Panc1 (cell line): ENCODE measurements around the gene KCNQ4. TPM values are rescaled to one million over a fixed set of nuclear protein-coding genes. Genes with fewer than 3 reads are reported as not detected.

Experiments used
- ATAC-seq: fragments of 200-7000 bp; cut with Tn5 transposase; 2 replicates; pipeline ENCODE4 v1.9.1; 2020; ENCODE audit warnings: mild to moderate bottlenecking, moderate library complexity
- BruUV-seq: library from RNA; stranded (reverse); fragments of 400-500 nt; replicated peaks from 2 replicates; lab custom pipeline; 2021; lab: Mats Ljungman, UMichigan
- CTCF ChIA-PET: fragments of 300-600 bp; sonication (Branson Sonifier 250); formaldehyde crosslinking; loops from one replicate; lab custom pipeline; 2022; ENCODE audit warnings: antibody characterized with exemption; lab: Charles Lee
- POLR2A ChIA-PET: fragments of 300-600 bp; sonication (Branson Sonifier 250); formaldehyde crosslinking; loops from one replicate; lab custom pipeline; 2022; ENCODE audit warnings: antibody characterized with exemption; lab: Charles Lee
- DNase-seq: peaks from one replicate; pipeline ENCODE4 v3.0.0-alpha.2; 2010; ENCODE audit warnings: low read depth, low spot score
- H3K27ac ChIP-seq: 2 replicates; pipeline ENCODE4 v1.5.1; 2011; ENCODE audit warnings: mild to moderate bottlenecking, low read length, inconsistent platforms
- H3K27me3 ChIP-seq: fragments of 200-500 bp; sonication (Bioruptor generic); 2 replicates; pipeline ENCODE4 v1.6.0; 2014; ENCODE audit warnings: low read length, inconsistent platforms; ENCODE audit not compliant: control insufficient read depth, insufficient read depth
- H3K36me3 ChIP-seq: fragments of 200-500 bp; sonication (Bioruptor generic); 2 replicates; pipeline ENCODE4 v1.5.1; 2014; ENCODE audit warnings: inconsistent platforms, mild to moderate bottlenecking, low read length, moderate library complexity; ENCODE audit not compliant: control insufficient read depth, insufficient read depth
- H3K4me1 ChIP-seq: 2 replicates; pipeline ENCODE4 v1.5.1; 2011; ENCODE audit warnings: inconsistent platforms, mild to moderate bottlenecking, low read length, moderate library complexity; ENCODE audit not compliant: control insufficient read depth, insufficient read depth
- H3K4me3 ChIP-seq, 2 experiments: 2 replicates each; pipeline ENCODE4 v1.5.1; 2011 to 2012; ENCODE audit warnings: low read depth in 2 of 2, low read length in 2 of 2, mild to moderate bottlenecking in 2 of 2, inconsistent platforms in 1 of 2, moderate library complexity in 1 of 2
- H3K9me3 ChIP-seq: fragments of 200-500 bp; sonication (Bioruptor generic); 2 replicates; pipeline ENCODE4 v1.5.1; 2014; ENCODE audit warnings: low read depth, mild to moderate bottlenecking, inconsistent platforms, low read length, moderate library complexity; ENCODE audit not compliant: control insufficient read depth, insufficient read depth
- CTCF ChIP-seq: fragments of 450-650 bp; IDR thresholded peaks from 2 replicates; pipeline ENCODE4 v1.5.1; 2017; ENCODE audit warnings: mild to moderate bottlenecking
- POLR2AphosphoS5 ChIP-seq: IDR thresholded peaks from 2 replicates; pipeline ENCODE4 v1.6.1; 2012; ENCODE audit warnings: mild to moderate bottlenecking, low read depth, low read length, moderate library complexity
- REST ChIP-seq, 2 experiments: IDR thresholded peaks; 2 replicates each; pipeline ENCODE4 v1.6.1; 2011 to 2012; ENCODE audit warnings: low read depth in 2 of 2, control low read depth in 1 of 2, low read length in 1 of 2, mild to moderate bottlenecking in 1 of 2, moderate library complexity in 1 of 2; ENCODE audit not compliant: insufficient read depth in 1 of 2
- SIN3A ChIP-seq: IDR thresholded peaks from 2 replicates; pipeline ENCODE4 v1.6.1; 2012; ENCODE audit warnings: low read depth, mild to moderate bottlenecking, low read length, moderate library complexity, borderline replicate concordance; ENCODE audit not compliant: insufficient read depth
- TCF7L2 ChIP-seq: IDR thresholded peaks from 2 replicates; pipeline ENCODE4 v1.6.1; 2011; ENCODE audit warnings: mild to moderate bottlenecking, low read depth, low read length, inconsistent platforms
- in situ Hi-C: cut with HindIII; loops from 2 replicates; pipeline ENCODE4 v1.10.0; 2016; ENCODE audit warnings: low sequenced_read_pairs, low pct_unique_long_range_greater_than_20kb
- intact Hi-C: fragments of 100-400 bp; cut with micrococcal nuclease; formaldehyde crosslinking; loops from one replicate; pipeline ENCODE4 v1.10.0; 2022; ENCODE audit not compliant: unreplicated experiment
- total RNA-seq: library from RNA; stranded (reverse); gene quantifications from one replicate; pipeline ENCODE4 v1.2.1, GENCODE V29; 2021; ENCODE audit not compliant: unreplicated experiment

Gene KCNQ4
- total RNA-seq, 1 experiment from 2014 or later = 2.6 TPM

GRCh38 chr1:40770296-40771070 lies 13.1 kb upstream of the KCNQ4 start:
- H3K27me3 ChIP-seq = no peaks in the 10 kb centered on the region
- ChIA-PET POLR2A (no interaction called here), CTCF (interaction anchor here (0.7 kb wide), 1 partner anchor 26 kb away, joined by 3 read pairs; no protein-coding TSS in a partner anchor)
- no peak for ATAC-seq
- intact Hi-C loops = loop anchor here (5.0 kb wide), 2 partner anchors 158 to 182 kb away; no protein-coding TSS in a partner anchor
- no peak for DNase-seq
- peaks cover 4% of the 10 kb centered on the region; the same call in 1 of the 2 replicates for H3K36me3 ChIP-seq
- no TSS peak for BruUV-seq
- no peak overlapping the region for H3K4me3 ChIP-seq
- H3K4me1 ChIP-seq = no peaks in the 10 kb centered on the region
- TF ChIP-seq TCF7L2 (no peak), SIN3A (no peak), REST (IDR thresholded peaks at IDR 0.05; ENCODE audit: insufficient read depth in 1 of 2, low read depth in 2 of 2, low read length in 1 of 2) (no peak), CTCF (no peak), POLR2AphosphoS5 (no peak)
- in situ Hi-C loops = no loop called here
- H3K27ac ChIP-seq = no peak overlapping the region
- H3K9me3 ChIP-seq = no peaks in the 10 kb centered on the region

- Histone ChIP-seq H3K27me3 (no peaks in the 10 kb centered on the region), H3K4me1 (no peaks in the 10 kb centered on the region), H3K27ac (no peak overlapping the region), H3K36me3 (peaks cover 2% of the 10 kb centered on the region; the same call in 1 of the 2 replicates), H3K9me3 (peaks cover 6% of the 10 kb centered on the region; the same call in 1 of the 2 replicates), H3K4me3 (no peak overlapping the region)
- in situ Hi-C loops (no loop called here), intact Hi-C loops (loop anchor here (5.0 kb wide), 2 partner anchors 160 to 180 kb away; no protein-coding TSS in a partner anchor)
- no TSS peak for BruUV-seq
- DNase-seq (no peak), ATAC-seq (no peak)
- TF ChIP-seq REST (IDR thresholded peaks at IDR 0.05; ENCODE audit: insufficient read depth in 1 of 2, low read depth in 2 of 2, low read length in 1 of 2) (no peak), CTCF (no peak), TCF7L2 (no peak), SIN3A (no peak), POLR2AphosphoS5 (no peak)
- POLR2A ChIA-PET = interaction anchor here (0.7 kb wide), 1 partner anchor 8 kb away, joined by 11 read pairs; no protein-coding TSS in a partner anchor
- CTCF ChIA-PET = interaction anchor here (0.7 kb wide), 3 partner anchors 8 to 215 kb away, joined by 3 to 6 read pairs (median 3); no protein-coding TSS in a partner anchor
These were observed 11.2 kb upstream of the KCNQ4 start for GRCh38 chr1:40772146-40772955.
